ENCODE data around the gene UBE2O. TPM values are rescaled to one million over a fixed set of nuclear protein-coding genes. Genes with fewer than 3 reads are reported as not detected.

UBE2O gene
- total RNA-seq, 2 experiments from 2014 or later, result 28.4 to 31.6 TPM

GRCh38 chr17:76341301-76341700 lies 111.7 kb downstream of the UBE2O start:
- ChIA-PET POLR2A (no interaction called here), CTCF (no interaction called here)
- Mint-ChIP-seq H3K27me3 (ENCODE audit: low read depth) (no peaks in the 10 kb centered on the region), H3K4me3 (no peak overlapping the region), H3K36me3 (ENCODE audit: low read depth) (peaks cover 42% of the 10 kb centered on the region), H3K4me1 (ENCODE audit: low read depth) (peaks cover 6% of the 10 kb centered on the region), H3K27ac (no peak overlapping the region), H3K9me3 (ENCODE audit: insufficient read depth) (no peaks in the 10 kb centered on the region)
- no peak for ATAC-seq
- DNase-seq, result no peak

Other genes with a start within 250 kb of the UBE2O start
- gene RNF157, start 212.7 kb downstream of the UBE2O start, total RNA-seq, result 100 to 1,000 TPM; 150 to 165 TPM
- 100 to 1,000 TPM; 318 to 359 TPM for gene UBALD2, start 187.8 kb downstream of the UBE2O start, total RNA-seq
- gene QRICH2, start 144.9 kb downstream of the UBE2O start, total RNA-seq, result 1 to 10 TPM; 3.7 to 4.8 TPM
- gene PRPSAP1, start 99.2 kb downstream of the UBE2O start, total RNA-seq, result 10 to 100 TPM; 64.2 to 74.1 TPM
- 1 to 10 TPM; 3.8 to 4.7 TPM for gene SPHK1, start 68.5 kb downstream of the UBE2O start, total RNA-seq
- not detected for gene AANAT, start 14.5 kb upstream of the UBE2O start, total RNA-seq
- gene RHBDF2, start 48.3 kb upstream of the UBE2O start, total RNA-seq, result 10 to 100 TPM; 51.4 to 52.1 TPM
- gene CYGB, start 84.6 kb upstream of the UBE2O start, total RNA-seq, result under 1 TPM in 1 of 2 experiments, not detected in 1; 0.40 TPM
- gene PRCD, start 86.9 kb upstream of the UBE2O start, total RNA-seq, result not detected
- gene ST6GALNAC2, start 132.7 kb upstream of the UBE2O start, total RNA-seq, result not detected
- not detected for gene ST6GALNAC1, start 190.6 kb upstream of the UBE2O start, total RNA-seq

Measured in activated CD8-positive, alpha-beta T cell treated with anti-CD3 and anti-CD28 coated beads, Interleukin-2, amount 10 ng/mL, durations not matched to agents 7 days and 5 days (primary cell).